K562 (cell line): ENCODE data around the gene SH3BGRL3. TPM values are rescaled to one million over a fixed set of nuclear protein-coding genes. Genes with fewer than 3 reads are reported as not detected.

ENCODE experiments used
- AFF1 ChIP-seq, 2 experiments: fragments of 450-650 bp; IDR thresholded peaks; 2 replicates each; pipeline ENCODE4 v1.6.1; 2018; ENCODE audit warnings: mild to moderate bottlenecking in 2 of 2, low read depth in 1 of 2; ENCODE audit not compliant: partially characterized antibody in 2 of 2
- HNRNPH1 ChIP-seq: fragments of 200-400 bp; formaldehyde crosslinking; optimal IDR thresholded peaks from 2 replicates; pipeline ENCODE3; 2017; ENCODE audit warnings: low read depth, mild to moderate bottlenecking, low read length, moderate library complexity
- ILF3 ChIP-seq: fragments of 450-650 bp; IDR thresholded peaks from 2 replicates; pipeline ENCODE4 v1.6.1; 2018; ENCODE audit warnings: antibody characterized with exemption, mild to moderate bottlenecking, moderate library complexity, borderline replicate concordance
- KDM2B ChIP-seq: fragments of 250-450 bp; sonication (Bioruptor Pico); IDR thresholded peaks from 2 replicates; pipeline ENCODE4 v1.8.0; 2021; ENCODE audit warnings: mild to moderate bottlenecking, moderate library complexity
- MITF ChIP-seq: IDR thresholded peaks from 2 replicates; pipeline ENCODE4 v1.6.1; 2014; ENCODE audit warnings: antibody characterized with exemption
- NFIC ChIP-seq: fragments of 450-650 bp; IDR thresholded peaks from 2 replicates; pipeline ENCODE4 v1.6.1; 2017; ENCODE audit warnings: mild to moderate bottlenecking, inconsistent platforms
- NRF1 ChIP-seq, 2 experiments: fragments of 450-650 bp; IDR thresholded peaks in 1 of 2; conservative IDR thresholded peaks in 1 of 2; 2 replicates each; pipeline ENCODE4 v1.6.1; 2014; ENCODE audit warnings: mild to moderate bottlenecking in 2 of 2
- POLR2G ChIP-seq: fragments of 200-400 bp; formaldehyde crosslinking; IDR thresholded peaks from 2 replicates; pipeline ENCODE4 v1.6.1; 2017; ENCODE audit warnings: low read depth, mild to moderate bottlenecking, antibody characterized with exemption, low read length, moderate library complexity
- SAP30 ChIP-seq: fragments of 200-600 bp; sonication (generic); IDR thresholded peaks from 2 replicates; pipeline ENCODE4 v1.6.1; 2012; ENCODE audit warnings: borderline replicate concordance, low read depth, mild to moderate bottlenecking, moderate library complexity, low read length, control low read depth, inconsistent platforms; ENCODE audit not compliant: insufficient read depth, poor library complexity, severe bottlenecking
- SMAD1 ChIP-seq: fragments of 150-350 bp; IDR thresholded peaks from 2 replicates; pipeline ENCODE4 v1.6.1; 2014; ENCODE audit warnings: low read length, low read depth; ENCODE audit not compliant: partially characterized antibody
- TRIM24 ChIP-seq, 2 experiments: fragments of 450-650 bp; IDR thresholded peaks; 2 replicates each; pipeline ENCODE4 v1.6.1; 2016
- ZBTB40 ChIP-seq, 2 experiments: fragments of 450-650 bp in 1 of 2; sonication (generic) in 1 of 2; formaldehyde crosslinking in 1 of 2; IDR thresholded peaks; 2 replicates each; pipeline versions ENCODE4 v1.7.1 to v1.9.0; 2016 to 2022; ENCODE audit warnings: inconsistent platforms in 1 of 2, mild to moderate bottlenecking in 1 of 2, missing genetic modification reagents in 1 of 2
- ZSCAN29 ChIP-seq: fragments of 450-650 bp; IDR thresholded peaks from 2 replicates; pipeline ENCODE4 v1.6.1; 2017
- polyA plus RNA-seq, 8 experiments: library from polyadenylated mRNA; depleted of rRNA in 4 of 8; stranded (reverse) in 5 of 8; unstranded in 3 of 8; fragments of >200 nt; fragmentation: Nextera tagmentation in 2 of 8; fragmentation: Illumina TruSeq in 1 of 8; extraction: Ambion mirVana in 2 of 8; extraction: Trizol in 1 of 8; gene quantifications; 2 replicates each; pipeline versions ENCODE4 v1.2.1 to v1.2.3, GENCODE V29; 2011 to 2014; ENCODE audit warnings: inconsistent platforms in 1 of 8, missing spikeins in 1 of 8
- total RNA-seq, 7 experiments: library from RNA; depleted of rRNA in 6 of 7; stranded (reverse); fragments of >200 nt in 6 of 7; fragmentation: Illumina TruSeq in 2 of 7; extraction: Trizol in 2 of 7; gene quantifications; 2 replicates each; pipeline versions ENCODE4 v1.2.1 to v1.2.3, GENCODE V29; 2011 to 2021; ENCODE audit warnings: low replicate concordance in 1 of 7

The SH3BGRL3 gene
- total and polyA plus RNA-seq, 9 of the 15 experiments (the other 6 are each of a cell fraction or from before 2014, with no cell fraction given), result 30.3 to 140 (median 54.2) TPM

- no peak for TF ChIP-seq AFF1 (IDR thresholded peaks at IDR 0.05; ENCODE audit: low read depth in 1 of 2, partially characterized antibody in 2 of 2)
- TF ChIP-seq SMAD1, result no peak
- no peak for TF ChIP-seq ZBTB40 (IDR thresholded peaks at IDR 0.05)
- no peak for TF ChIP-seq ZBTB40 (CRISPR knock-in tag; IDR thresholded peaks at IDR 0.05)
- TF ChIP-seq MITF, result no peak
- TF ChIP-seq NFIC, result no peak
- no peak for TF ChIP-seq ZSCAN29
- no peak for TF ChIP-seq HNRNPH1
- no peak for TF ChIP-seq SAP30
- TF ChIP-seq NRF1 (conservative IDR thresholded peaks at IDR 0.05 in 1 of 2, IDR thresholded peaks at IDR 0.05 in 1 of 2), result no peak
- TF ChIP-seq TRIM24 (IDR thresholded peaks at IDR 0.05), result no peak
- TF ChIP-seq ILF3, result no peak
- no peak for TF ChIP-seq KDM2B (CRISPR knock-in tag)
- TF ChIP-seq POLR2G, result peak; percentile 74
These were observed 2.6 kb downstream of the SH3BGRL3 start (continued) for GRCh38 chr1:26282401-26282918.
